Heart left ventricle (tissue), 16 donors: ENCODE measurements around the gene LLGL2. TPM values are rescaled to one million over a fixed set of nuclear protein-coding genes. Genes with fewer than 3 reads are reported as not detected.

Experiments
- ATAC-seq, 4 donors: fragments of 200-7000 bp; cut with Tn5 transposase; one replicate each; pipeline ENCODE4 v1.9.1; 2020 to 2022; ENCODE audit warnings: moderate library complexity in 4 of 4, mild to moderate bottlenecking in 3 of 4, moderate number of reproducible peaks in 1 of 4
- DNase-seq, 5 donors: peaks; one replicate each; pipeline ENCODE4 v3.0.0-alpha.2; 2020
- H3K27ac ChIP-seq, 12 donors: fragments of 200-600 bp; sonication (generic) in 4 of 12; one replicate each; pipeline versions ENCODE4 v1.5.0 to v1.8.0; 2016 to 2022; ENCODE audit warnings: mild to moderate bottlenecking in 2 of 12
- H3K27me3 ChIP-seq, 9 donors: fragments of 200-600 bp; sonication (generic) in 2 of 9; one replicate each; pipeline versions ENCODE4 v1.5.1 to v1.8.0; 2016 to 2022; ENCODE audit warnings: mild to moderate bottlenecking in 3 of 9
- H3K36me3 ChIP-seq, 9 donors: fragments of 200-600 bp; sonication (generic) in 2 of 9; one replicate each; pipeline versions ENCODE4 v1.5.0 to v1.8.0; 2018 to 2022; ENCODE audit warnings: mild to moderate bottlenecking in 2 of 9
- H3K4me1 ChIP-seq, 12 donors: fragments of 200-600 bp; sonication (generic) in 4 of 12; one replicate each; pipeline versions ENCODE4 v1.5.0 to v1.8.0; 2016 to 2022; ENCODE audit warnings: mild to moderate bottlenecking in 3 of 12
- H3K4me3 ChIP-seq, 12 donors: fragments of 200-600 bp; sonication (generic) in 4 of 12; one replicate each; pipeline versions ENCODE4 v1.5.0 to v1.8.0; 2017 to 2022; ENCODE audit warnings: mild to moderate bottlenecking in 9 of 12, moderate library complexity in 4 of 12
- H3K9me3 ChIP-seq, 12 donors: fragments of 200-600 bp; sonication (generic) in 4 of 12; one replicate each; pipeline versions ENCODE4 v1.5.0 to v1.8.0; 2016 to 2022; ENCODE audit warnings: mild to moderate bottlenecking in 1 of 12
- POLR2A ChIP-seq, 2 donors: fragments of 450-650 bp; IDR thresholded peaks; one replicate each; pipeline ENCODE4 v1.6.1; 2017; ENCODE audit warnings: antibody characterized with exemption in 2 of 2, mild to moderate bottlenecking in 2 of 2, moderate library complexity in 2 of 2
- WGBS, 4 donors: extraction: QIAGEN DNeasy Blood & Tissue Kit in 2 of 4; methylation state at CpG; one replicate each; pipeline versions ENCODE4 v1.1.5 to v1.1.7; 2013 to 2018; 5-methylcytosine and 5-hydroxymethylcytosine counted together
- intact Hi-C, 10 donors: fragments of 100-400 bp; cut with DNase I; formaldehyde crosslinking; loops; one replicate each; pipeline versions ENCODE4 v1.11.1 to v1.14.2; 2022
- polyA plus RNA-seq, 2 donors: library from polyadenylated mRNA; stranded (reverse); fragments of 200-250 nt; gene quantifications; one replicate each; pipeline ENCODE4 v1.2.3, GENCODE V29; 2013
- total RNA-seq, 9 donors: library from RNA; depleted of rRNA in 2 of 9; stranded (reverse); fragments of >200 nt in 2 of 9; fragmentation: NEBNext Ultra II Directional in 3 of 9; extraction: Animal tissue kit (Norgen Biotek cat#: 25700) in 3 of 9; gene quantifications; one replicate each; pipeline versions ENCODE4 v1.1.0 to v1.2.4, GENCODE V29; 2016 to 2023
- TF ChIP-seq, protein P1 (sequence below), 12 donors: fragments of 200-600 bp; sonication (generic) in 4 of 12; IDR thresholded peaks; one replicate each; pipeline versions ENCODE4 v1.5.0 to v1.8.0; 2018 to 2022; ENCODE audit warnings: antibody characterized with exemption in 12 of 12, mild to moderate bottlenecking in 5 of 12
- donor health status: ischemic (EF 13 %, LVEDD 7.1; RV severe dilation, severe dysfunction).
- donor health status: healthy with polysubstance abuse.
- donor health status: DM: no; HTN: yes; CAD: no.
- donor health status: DM: no; HTN: no; CAD: no.
- donor health status: ischemic (EF 25% LVEDD 6.9; RV normal size, moderate dysfunction).
- donor health status: ischemic (EF 25% LVEDD 5.7; RV mildly dilated, moderate dysfunction).
- donor health status: healthy.
- donor health status: DM: yes; HTN: yes; CAD: no.
- donor health status: ischemic (EF 35%, LVEDD 5.7; RV mildly dilated, moderate dysfunction).
- donor health status: nonischemic (EF 11% LVEDD 7.7; RV severe dilation, severe dysfunction).
- donor health status: DM: yes; HTN: yes; CAD: no.
- donor health status: PGD.
- donor health status: ischemic (EF 29% LVEDD 5.4; RV normal size, mild dysfunction).
- donor health status: nonischemic (EF 23%, LVEDD 6.1; RV moderate dilation, normal function).

Gene LLGL2
- total and polyA plus RNA-seq, 11 donors: 1.8 to 8.1 (median 3.6) TPM

DNA sequence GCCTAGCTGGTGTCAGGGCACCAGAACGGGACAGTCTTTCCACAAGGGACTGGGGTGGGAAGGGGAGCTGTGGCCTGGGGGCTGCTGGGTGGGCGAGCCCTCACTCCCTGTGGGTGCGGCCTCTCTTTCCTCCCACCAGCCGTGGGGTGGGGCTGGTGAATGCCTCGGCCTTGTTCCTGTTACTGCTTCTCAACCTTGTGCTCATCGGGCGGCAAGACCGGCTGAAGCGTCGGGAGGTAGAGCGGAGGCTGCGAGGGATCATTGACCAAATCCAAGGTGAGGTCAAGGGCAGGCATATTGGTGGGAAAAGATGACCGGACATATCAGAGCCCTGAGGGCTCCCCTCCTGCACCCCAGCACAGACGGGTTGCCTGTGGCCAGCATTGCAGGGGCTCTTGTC, 39.3 kb upstream of the LLGL2 start:
- 82 to 91% (median 86%) methylated on average over 12 to 14 of the region's 14 CpGs for WGBS, 4 donors
- ATAC-seq (no peak), DNase-seq (peak in 3 of 5 donors; percentile 20 to 28 (median 26))
- H3K4me1 ChIP-seq: peaks cover 6 to 75% (median 54%) of the 10 kb centered on the region in 12 donors
- intact Hi-C loops: no loop called here
- TF ChIP-seq, protein P1, sequence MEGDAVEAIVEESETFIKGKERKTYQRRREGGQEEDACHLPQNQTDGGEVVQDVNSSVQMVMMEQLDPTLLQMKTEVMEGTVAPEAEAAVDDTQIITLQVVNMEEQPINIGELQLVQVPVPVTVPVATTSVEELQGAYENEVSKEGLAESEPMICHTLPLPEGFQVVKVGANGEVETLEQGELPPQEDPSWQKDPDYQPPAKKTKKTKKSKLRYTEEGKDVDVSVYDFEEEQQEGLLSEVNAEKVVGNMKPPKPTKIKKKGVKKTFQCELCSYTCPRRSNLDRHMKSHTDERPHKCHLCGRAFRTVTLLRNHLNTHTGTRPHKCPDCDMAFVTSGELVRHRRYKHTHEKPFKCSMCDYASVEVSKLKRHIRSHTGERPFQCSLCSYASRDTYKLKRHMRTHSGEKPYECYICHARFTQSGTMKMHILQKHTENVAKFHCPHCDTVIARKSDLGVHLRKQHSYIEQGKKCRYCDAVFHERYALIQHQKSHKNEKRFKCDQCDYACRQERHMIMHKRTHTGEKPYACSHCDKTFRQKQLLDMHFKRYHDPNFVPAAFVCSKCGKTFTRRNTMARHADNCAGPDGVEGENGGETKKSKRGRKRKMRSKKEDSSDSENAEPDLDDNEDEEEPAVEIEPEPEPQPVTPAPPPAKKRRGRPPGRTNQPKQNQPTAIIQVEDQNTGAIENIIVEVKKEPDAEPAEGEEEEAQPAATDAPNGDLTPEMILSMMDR (IDR thresholded peaks at IDR 0.05): no peak
- TF ChIP-seq POLR2A (IDR thresholded peaks at IDR 0.05): no peak
- H3K9me3 ChIP-seq: no peaks in the 10 kb centered on the region
- peak overlapping the region in 2 of 12 donors; percentile 3 for H3K4me3 ChIP-seq
- peaks cover 0 to 20% (median 5%) of the 10 kb centered on the region in 9 donors for H3K36me3 ChIP-seq
- peak overlapping the region in 9 of 12 donors; percentile 27 to 77 (median 58) for H3K27ac ChIP-seq
- no peaks in the 10 kb centered on the region for H3K27me3 ChIP-seq

DNA sequence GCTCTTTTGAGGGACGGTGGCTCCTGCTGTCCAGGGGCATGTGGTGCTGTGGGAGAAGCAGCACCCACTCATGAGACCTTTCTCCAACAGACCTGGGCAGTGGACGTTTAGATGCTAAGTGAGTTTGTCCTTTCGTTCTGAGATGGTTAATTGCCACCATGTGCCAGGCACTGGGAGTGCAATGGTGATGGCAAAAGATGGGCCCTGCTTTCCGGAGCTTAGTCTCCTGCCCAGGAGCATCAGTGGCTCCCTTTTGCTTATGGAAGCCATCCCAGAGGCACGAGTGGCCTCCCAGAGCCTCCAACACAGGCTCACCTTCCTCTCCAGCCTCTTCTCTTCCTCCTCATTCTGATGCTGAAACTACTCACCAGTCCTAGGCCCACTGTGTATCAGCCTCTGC, 38.5 kb upstream of the LLGL2 start:
- TF ChIP-seq, protein P1 (IDR thresholded peaks at IDR 0.05): no peak
- 75 to 81% (median 78%) methylated on average over 5 of the region's 5 CpGs for WGBS, 4 donors

DNA sequence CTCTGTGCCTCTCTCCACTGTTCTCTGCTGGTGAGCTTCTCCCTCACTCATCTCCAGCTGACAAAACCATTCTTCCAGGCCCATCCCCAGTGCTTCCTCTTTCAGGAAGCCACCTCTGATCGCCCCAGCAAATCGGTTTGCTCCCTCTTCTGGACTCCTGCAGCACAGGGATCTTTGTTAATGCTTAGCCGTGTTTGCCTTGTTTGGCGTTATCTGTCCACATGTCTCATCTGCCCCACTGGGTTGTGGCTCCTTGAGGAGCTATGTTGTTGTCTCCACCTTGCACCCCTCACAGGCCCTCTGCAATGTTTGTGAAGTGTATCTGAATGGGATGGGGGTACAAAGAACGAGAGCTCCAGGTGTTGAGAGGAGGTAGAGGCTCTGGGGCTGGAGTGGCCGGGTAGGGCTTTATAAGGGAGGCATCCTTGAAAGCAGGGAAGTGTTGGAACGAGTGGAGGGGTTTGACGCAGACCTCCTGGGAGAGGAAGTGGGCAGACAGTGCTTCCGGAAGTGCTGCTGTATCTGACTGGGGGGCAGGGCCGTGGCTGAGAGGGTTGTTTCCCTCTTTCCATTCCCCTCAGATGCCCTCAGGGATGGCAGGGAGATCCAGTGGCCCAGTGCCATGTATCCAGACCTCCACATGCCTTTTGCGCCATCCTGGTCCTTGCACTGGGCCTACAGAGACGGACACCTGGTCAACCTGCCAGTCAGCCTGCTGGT, 38.0 kb upstream of the LLGL2 start:
- peak in 3 of 4 donors; percentile 25 to 57 (median 32) for ATAC-seq
- no peak overlapping the region for H3K4me3 ChIP-seq

More for the DNA sequence above, 38.5 kb upstream of the LLGL2 start:
- peak overlapping the region in 9 of 12 donors; percentile 36 to 89 (median 51) for H3K27ac ChIP-seq
- intact Hi-C loops: no loop called here
- peak in 1 of 5 donors; percentile 30 for DNase-seq
- H3K36me3 ChIP-seq: peaks cover 0 to 28% (median 12%) of the 10 kb centered on the region in 9 donors
- no peak for ATAC-seq
- no peaks in the 10 kb centered on the region for H3K27me3 ChIP-seq
- no peaks in the 10 kb centered on the region for H3K9me3 ChIP-seq
- no peak overlapping the region for H3K4me3 ChIP-seq
- peaks cover 6 to 68% (median 52%) of the 10 kb centered on the region in 12 donors for H3K4me1 ChIP-seq

More for the DNA sequence above, 38.0 kb upstream of the LLGL2 start:
- H3K9me3 ChIP-seq: no peaks in the 10 kb centered on the region
- no peaks in the 10 kb centered on the region for H3K27me3 ChIP-seq
- H3K4me1 ChIP-seq: peaks cover 6 to 66% (median 51%) of the 10 kb centered on the region in 12 donors
- TF ChIP-seq, protein P1 (IDR thresholded peaks at IDR 0.05): peak in 1 of 12 donors; percentile 7
- no peak for TF ChIP-seq POLR2A (IDR thresholded peaks at IDR 0.05)
- DNase-seq: peak in 4 of 5 donors; percentile 61 to 75 (median 72)
- peaks cover 0 to 34% (median 17%) of the 10 kb centered on the region in 9 donors for H3K36me3 ChIP-seq
- 48 to 54% (median 52%) methylated on average over 12 of the region's 12 CpGs for WGBS, 4 donors
- peak overlapping the region in 9 of 12 donors; percentile 2 to 89 (median 47) for H3K27ac ChIP-seq
- intact Hi-C loops: no loop called here
